WTC11 (cell line): Measurements from ENCODE around the gene DCLK2.

ENCODE experiments used
- CTCF ChIP-seq: fragments of 200-600 bp; IDR thresholded peaks from 2 replicates; pipeline ENCODE4 v1.8.0; 2022; ENCODE audit warnings: antibody characterized with exemption
- GABPB1 ChIP-seq: sonication (generic); formaldehyde crosslinking; IDR thresholded peaks from 2 replicates; pipeline ENCODE4 v1.8.1; 2023; ENCODE audit warnings: mild to moderate bottlenecking, missing genetic modification reagents
- HMGXB4 ChIP-seq: sonication (generic); formaldehyde crosslinking; IDR thresholded peaks from 2 replicates; pipeline ENCODE4 v1.8.1; 2023; ENCODE audit warnings: mild to moderate bottlenecking, moderate library complexity, missing genetic modification reagents
- OVOL2 ChIP-seq: fragments of 250-450 bp; sonication (Bioruptor Pico); IDR thresholded peaks from 2 replicates; pipeline ENCODE4 v1.9.0; 2021; ENCODE audit warnings: mild to moderate bottlenecking, borderline replicate concordance
- ZNF317 ChIP-seq: sonication (generic); formaldehyde crosslinking; IDR thresholded peaks from 2 replicates; pipeline ENCODE4 v1.8.1; 2023; ENCODE audit warnings: low read depth, mild to moderate bottlenecking, moderate library complexity, missing genetic modification reagents, borderline replicate concordance
- ZNF512 ChIP-seq: sonication (generic); formaldehyde crosslinking; IDR thresholded peaks from 2 replicates; pipeline ENCODE4 v1.8.1; 2022; ENCODE audit warnings: missing genetic modification reagents, borderline replicate concordance

GRCh38 chr4:150268444-150268843, 190.2 kb downstream of the DCLK2 start:
- TF ChIP-seq GABPB1 (CRISPR knock-in tag) (no peak), HMGXB4 (no peak), ZNF317 (CRISPR knock-in tag) (no peak), OVOL2 (CRISPR knock-in tag) (no peak), CTCF (no peak), ZNF512 (no peak)
